GM21576 (cell line): ENCODE data around the gene TUBA3D.
"Not testable (repeated sequence)": the region's sequence is repeated elsewhere in the genome, so short reads cannot be mapped to it uniquely, and the experiment has no call there.

ENCODE experiments used
- ATAC-seq: cut with Tn5 transposase; IDR thresholded peaks from one replicate; pipeline ENCODE4 v1.9.1; 2021; ENCODE audit warnings: mild to moderate bottlenecking, moderate library complexity; ENCODE audit not compliant: unreplicated experiment

Gene TUBA3D

GRCh38 chr2:131483981-131484820 lies 8.3 kb downstream of the TUBA3D start:
- ATAC-seq: not testable (repeated sequence)

GRCh38 chr2:131484906-131485460 lies 9.1 kb downstream of the TUBA3D start:
- ATAC-seq: not testable (repeated sequence)

- not testable (repeated sequence) for ATAC-seq
Observed at GRCh38 chr2:131486201-131486902, 10.4 kb downstream of the TUBA3D start.

GRCh38 chr2:131488306-131489205 lies 12.6 kb downstream of the TUBA3D start:
- no peak for ATAC-seq

GRCh38 chr2:131490616-131491468 lies 14.9 kb downstream of the TUBA3D start:
- ATAC-seq: not testable (repeated sequence)

GRCh38 chr2:131491469-131491836 lies 15.5 kb downstream of the TUBA3D start:
- not testable (repeated sequence) for ATAC-seq

GRCh38 chr2:131492015-131492417 lies 16.1 kb downstream of the TUBA3D start, which contains the start of gene MZT2A:
Gene MZT2A (minus strand): TSS chr2:131492397. CDS start chr2:131492376, 21 bp downstream.
- peak; percentile 5 for ATAC-seq

GRCh38 chr2:131492418-131493198 lies 16.7 kb downstream of the TUBA3D start:
- peak; percentile 67 for ATAC-seq

- peak; percentile 12 for ATAC-seq
Observed at GRCh38 chr2:131493199-131493968, 17.5 kb downstream of the TUBA3D start.

GRCh38 chr2:131495506-131495905 lies 19.6 kb downstream of the TUBA3D start:
- not testable (repeated sequence) for ATAC-seq

- ATAC-seq: peak; percentile 90
Observed at GRCh38 chr2:131498321-131498973, 22.5 kb downstream of the TUBA3D start.

- ATAC-seq: not testable (repeated sequence)
Observed at GRCh38 chr2:131503587-131503986, 27.7 kb downstream of the TUBA3D start.

- ATAC-seq: not testable (repeated sequence)
Observed at GRCh38 chr2:131504082-131504750, 28.3 kb downstream of the TUBA3D start.

GRCh38 chr2:131509615-131510014 lies 33.7 kb downstream of the TUBA3D start:
- ATAC-seq: no peak

GRCh38 chr2:131511291-131511968 lies 35.5 kb downstream of the TUBA3D start:
- not testable (repeated sequence) for ATAC-seq
